Measurements from ENCODE around the gene CADM2. TPM values are rescaled to one million over a fixed set of nuclear protein-coding genes. Genes with fewer than 3 reads are reported as not detected.

CADM2 gene
- total RNA-seq, 1 donor from 2014 or later = 4.3 TPM

GRCh38 chr3:85725809-85726208, 767.0 kb downstream of the CADM2 start:
- Histone ChIP-seq H3K27me3 (ENCODE audit: low read depth) (no peaks in the 10 kb centered on the region), H3K36me3 (no peaks in the 10 kb centered on the region), H3K9me3 (replicated peaks) (no peaks in the 10 kb centered on the region), H3K27ac (replicated peaks) (no peak overlapping the region), H3K4me3 (no peak overlapping the region), H3K4me1 (no peaks in the 10 kb centered on the region)
- intact Hi-C loops (cut with micrococcal nuclease) = no loop called here
- no peak for TF ChIP-seq CTCF (IDR thresholded peaks at IDR 0.05; ENCODE audit: borderline replicate concordance)
- no peak for DNase-seq

GRCh38 chr3:85726241-85726640, 767.5 kb downstream of the CADM2 start:
- intact Hi-C loops (cut with micrococcal nuclease) = no loop called here
- no peak for DNase-seq
- H3K4me1 ChIP-seq = no peaks in the 10 kb centered on the region
- no peak overlapping the region for H3K27ac ChIP-seq (replicated peaks)
- H3K27me3 ChIP-seq (ENCODE audit: low read depth) = no peaks in the 10 kb centered on the region
- no peak overlapping the region for H3K4me3 ChIP-seq
- H3K9me3 ChIP-seq (replicated peaks) = no peaks in the 10 kb centered on the region
- H3K36me3 ChIP-seq = no peaks in the 10 kb centered on the region
- TF ChIP-seq CTCF (IDR thresholded peaks at IDR 0.05; ENCODE audit: borderline replicate concordance) = no peak

GRCh38 chr3:85737846-85738245, 779.1 kb downstream of the CADM2 start:
- Histone ChIP-seq H3K4me3 (no peak overlapping the region), H3K27ac (replicated peaks) (no peak overlapping the region), H3K27me3 (ENCODE audit: low read depth) (no peaks in the 10 kb centered on the region), H3K36me3 (no peaks in the 10 kb centered on the region), H3K9me3 (replicated peaks) (no peaks in the 10 kb centered on the region), H3K4me1 (no peaks in the 10 kb centered on the region)
- no peak for TF ChIP-seq CTCF (IDR thresholded peaks at IDR 0.05; ENCODE audit: borderline replicate concordance)
- DNase-seq = no peak
- intact Hi-C loops (cut with micrococcal nuclease) = no loop called here

GRCh38 chr3:85740561-85740960, 781.8 kb downstream of the CADM2 start:
- H3K27ac ChIP-seq (replicated peaks) = no peak overlapping the region
- intact Hi-C loops (cut with micrococcal nuclease) = no loop called here
- DNase-seq = no peak
- TF ChIP-seq CTCF (IDR thresholded peaks at IDR 0.05; ENCODE audit: borderline replicate concordance) = no peak
- no peaks in the 10 kb centered on the region for H3K9me3 ChIP-seq (replicated peaks)
- no peak overlapping the region for H3K4me3 ChIP-seq
- no peaks in the 10 kb centered on the region for H3K36me3 ChIP-seq
- no peaks in the 10 kb centered on the region for H3K4me1 ChIP-seq
- H3K27me3 ChIP-seq (ENCODE audit: low read depth) = no peaks in the 10 kb centered on the region

- no peaks in the 10 kb centered on the region for H3K36me3 ChIP-seq
- TF ChIP-seq CTCF (IDR thresholded peaks at IDR 0.05; ENCODE audit: borderline replicate concordance) = no peak
- H3K4me1 ChIP-seq = no peaks in the 10 kb centered on the region
- intact Hi-C loops (cut with micrococcal nuclease) = no loop called here
- no peak overlapping the region for H3K4me3 ChIP-seq
- H3K9me3 ChIP-seq (replicated peaks) = peaks cover 9% of the 10 kb centered on the region
- H3K27ac ChIP-seq (replicated peaks) = no peak overlapping the region
- no peaks in the 10 kb centered on the region for H3K27me3 ChIP-seq (ENCODE audit: low read depth)
- no peak for DNase-seq
Observed at GRCh38 chr3:85758442-85758841, 799.7 kb downstream of the CADM2 start.

GRCh38 chr3:85760342-85760741, 801.6 kb downstream of the CADM2 start:
- no peaks in the 10 kb centered on the region for H3K27me3 ChIP-seq (ENCODE audit: low read depth)
- H3K27ac ChIP-seq (replicated peaks) = no peak overlapping the region
- DNase-seq = no peak
- H3K4me1 ChIP-seq = no peaks in the 10 kb centered on the region
- TF ChIP-seq CTCF (IDR thresholded peaks at IDR 0.05; ENCODE audit: borderline replicate concordance) = no peak
- no peak overlapping the region for H3K4me3 ChIP-seq
- intact Hi-C loops (cut with micrococcal nuclease) = no loop called here
- H3K36me3 ChIP-seq = no peaks in the 10 kb centered on the region
- H3K9me3 ChIP-seq (replicated peaks) = peaks cover 9% of the 10 kb centered on the region
